22Rv1 (cell line): ENCODE measurements around the gene CNST.

Experiments used
- ZFX ChIP-seq: fragments of 450-650 bp; IDR thresholded peaks from 2 replicates; pipeline ENCODE4 v1.6.1; 2017; ENCODE audit warnings: antibody characterized with exemption, borderline replicate concordance
- TF ChIP-seq, protein P1 (sequence below): fragments of 450-650 bp; IDR thresholded peaks from 2 replicates; pipeline ENCODE4 v1.5.1; 2017; ENCODE audit warnings: mild to moderate bottlenecking

DNA sequence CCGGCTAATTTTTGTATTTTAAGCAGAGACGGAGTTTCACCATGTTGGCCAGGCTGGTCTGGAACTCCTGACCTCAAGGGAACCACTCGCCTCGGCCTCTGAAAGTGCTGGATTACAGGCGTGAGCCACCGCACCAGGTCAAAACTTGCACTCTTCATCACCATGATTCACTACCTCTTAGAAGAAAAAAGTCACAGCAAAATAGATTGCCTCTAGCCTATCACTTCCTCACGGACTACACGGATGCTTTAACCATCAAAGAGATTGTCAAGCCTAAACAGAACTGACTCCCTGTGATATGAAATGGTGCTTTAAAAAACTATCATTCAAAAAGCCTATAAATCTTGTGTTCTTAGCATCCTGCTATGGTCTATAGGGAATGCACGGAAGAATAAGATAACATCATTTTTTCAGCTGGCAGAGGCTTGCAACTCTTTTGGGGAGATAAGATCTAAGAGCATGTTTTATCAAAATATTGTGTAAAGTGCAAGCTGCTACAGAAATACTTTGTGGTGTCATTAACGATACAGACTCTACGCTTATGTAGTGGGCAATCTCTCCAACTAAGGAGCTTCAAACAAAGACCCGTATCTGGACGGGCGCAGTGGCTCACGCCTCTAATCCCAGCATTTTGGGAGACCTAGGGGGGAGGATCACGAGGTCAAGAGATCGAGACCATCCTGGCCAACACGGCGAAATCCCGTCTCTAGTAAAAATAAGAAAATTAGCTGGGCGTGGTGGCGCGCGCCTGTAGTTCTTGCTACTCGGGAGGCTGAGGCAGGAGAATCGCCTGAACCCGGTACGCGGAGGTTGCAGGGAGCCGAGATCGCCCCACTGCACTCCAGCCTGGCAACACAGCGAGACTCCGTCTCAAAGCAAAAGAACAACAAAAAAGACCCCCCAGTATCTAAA is 1.2 kb upstream of the CNST start:
- TF ChIP-seq, protein P1, sequence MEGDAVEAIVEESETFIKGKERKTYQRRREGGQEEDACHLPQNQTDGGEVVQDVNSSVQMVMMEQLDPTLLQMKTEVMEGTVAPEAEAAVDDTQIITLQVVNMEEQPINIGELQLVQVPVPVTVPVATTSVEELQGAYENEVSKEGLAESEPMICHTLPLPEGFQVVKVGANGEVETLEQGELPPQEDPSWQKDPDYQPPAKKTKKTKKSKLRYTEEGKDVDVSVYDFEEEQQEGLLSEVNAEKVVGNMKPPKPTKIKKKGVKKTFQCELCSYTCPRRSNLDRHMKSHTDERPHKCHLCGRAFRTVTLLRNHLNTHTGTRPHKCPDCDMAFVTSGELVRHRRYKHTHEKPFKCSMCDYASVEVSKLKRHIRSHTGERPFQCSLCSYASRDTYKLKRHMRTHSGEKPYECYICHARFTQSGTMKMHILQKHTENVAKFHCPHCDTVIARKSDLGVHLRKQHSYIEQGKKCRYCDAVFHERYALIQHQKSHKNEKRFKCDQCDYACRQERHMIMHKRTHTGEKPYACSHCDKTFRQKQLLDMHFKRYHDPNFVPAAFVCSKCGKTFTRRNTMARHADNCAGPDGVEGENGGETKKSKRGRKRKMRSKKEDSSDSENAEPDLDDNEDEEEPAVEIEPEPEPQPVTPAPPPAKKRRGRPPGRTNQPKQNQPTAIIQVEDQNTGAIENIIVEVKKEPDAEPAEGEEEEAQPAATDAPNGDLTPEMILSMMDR: no peak
- no peak for TF ChIP-seq ZFX
